Body of pancreas (tissue), 4 donors: ENCODE measurements around the gene TBATA.

Source experiments
- CTCF ChIP-seq, 7 experiments: fragments of 450-650 bp in 4 of 7; fragments of 200-600 bp in 3 of 7; sonication (generic) in 3 of 7; IDR thresholded peaks; one replicate each; pipeline ENCODE4 v1.5.1; 2016 to 2019; ENCODE audit warnings: antibody characterized with exemption in 7 of 7
- POLR2A ChIP-seq, 3 donors: fragments of 450-650 bp; IDR thresholded peaks; one replicate each; pipeline ENCODE4 v1.6.1; 2016; ENCODE audit warnings: antibody characterized with exemption in 3 of 3, mild to moderate bottlenecking in 2 of 3

GRCh38 chr10:70806841-70807240, 21.7 kb upstream of the TBATA start:
- TF ChIP-seq CTCF (IDR thresholded peaks at IDR 0.05) (no peak), POLR2A (IDR thresholded peaks at IDR 0.05) (no peak)
